ENCODE measurements around the gene CTNND2.

CTNND2 gene

GRCh38 chr5:11863911-11864310 lies 40.3 kb downstream of the CTNND2 start:
- CTCF ChIA-PET, result no interaction called here
- POLR2A ChIA-PET, result no interaction called here
- no peak for TF ChIP-seq CTCF (IDR thresholded peaks at IDR 0.05; ENCODE audit: insufficient read depth, low read length, missing control alignments)
- no peak for DNase-seq (ENCODE audit: low read depth, low spot score)
- H3K4me3 ChIP-seq (ENCODE audit: low read depth, low read length), result no peak overlapping the region

- no peak for TF ChIP-seq CTCF (IDR thresholded peaks at IDR 0.05; ENCODE audit: insufficient read depth, low read length, missing control alignments)
- no peak for DNase-seq (ENCODE audit: low read depth, low spot score)
- ChIA-PET CTCF (no interaction called here), POLR2A (no interaction called here)
- H3K4me3 ChIP-seq (ENCODE audit: low read depth, low read length), result no peak overlapping the region
These were observed 46.9 kb downstream of the CTNND2 start for GRCh38 chr5:11857391-11857790.

- CTCF ChIA-PET, result no interaction called here
- no peak for DNase-seq (ENCODE audit: low read depth, low spot score)
- no peak overlapping the region for H3K4me3 ChIP-seq (ENCODE audit: low read depth, low read length)
- POLR2A ChIA-PET, result no interaction called here
- TF ChIP-seq CTCF (IDR thresholded peaks at IDR 0.05; ENCODE audit: insufficient read depth, low read length, missing control alignments), result no peak
These were observed 49.3 kb downstream of the CTNND2 start for GRCh38 chr5:11854936-11855335.

GRCh38 chr5:11853796-11854195 lies 50.5 kb downstream of the CTNND2 start:
- TF ChIP-seq CTCF (IDR thresholded peaks at IDR 0.05; ENCODE audit: insufficient read depth, low read length, missing control alignments), result no peak
- CTCF ChIA-PET, result no interaction called here
- no peak for DNase-seq (ENCODE audit: low read depth, low spot score)
- no peak overlapping the region for H3K4me3 ChIP-seq (ENCODE audit: low read depth, low read length)
- POLR2A ChIA-PET, result no interaction called here

GRCh38 chr5:11853140-11853539 lies 51.1 kb downstream of the CTNND2 start:
- no peak overlapping the region for H3K4me3 ChIP-seq (ENCODE audit: low read depth, low read length)
- ChIA-PET POLR2A (no interaction called here), CTCF (no interaction called here)
- TF ChIP-seq CTCF (IDR thresholded peaks at IDR 0.05; ENCODE audit: insufficient read depth, low read length, missing control alignments), result no peak
- no peak for DNase-seq (ENCODE audit: low read depth, low spot score)

GRCh38 chr5:11852717-11853087 lies 51.5 kb downstream of the CTNND2 start:
- TF ChIP-seq CTCF (IDR thresholded peaks at IDR 0.05; ENCODE audit: insufficient read depth, low read length, missing control alignments), result no peak
- ChIA-PET POLR2A (no interaction called here), CTCF (no interaction called here)
- H3K4me3 ChIP-seq (ENCODE audit: low read depth, low read length), result no peak overlapping the region
- DNase-seq (ENCODE audit: low read depth, low spot score), result no peak
